Brain microvascular endothelial cell (primary cell): Measurements from ENCODE around the gene FAM184B.

ENCODE experiments used
- DNase-seq: peaks from one replicate; pipeline ENCODE4 v3.0.0-alpha.2; 2020
- H3K27ac ChIP-seq: fragments of 250-450 bp; sonication (Bioruptor Pico); 2 replicates; pipeline ENCODE4 v1.5.1; 2020; ENCODE audit warnings: mild to moderate bottlenecking, moderate library complexity
- H3K27me3 ChIP-seq: fragments of 250-450 bp; sonication (Bioruptor Pico); replicated peaks from 2 replicates; pipeline ENCODE4 v1.5.1; 2020; ENCODE audit warnings: mild to moderate bottlenecking
- H3K36me3 ChIP-seq: fragments of 250-450 bp; sonication (Bioruptor Pico); replicated peaks from 2 replicates; pipeline ENCODE4 v1.5.1; 2020; ENCODE audit warnings: mild to moderate bottlenecking
- H3K4me3 ChIP-seq: 2 replicates; pipeline ENCODE4 v1.5.1; 2011; ENCODE audit warnings: low read depth, mild to moderate bottlenecking, control low read depth, low read length, moderate library complexity
- CTCF ChIP-seq: IDR thresholded peaks from 2 replicates; pipeline ENCODE4 v1.5.1; 2011; ENCODE audit warnings: low read depth, mild to moderate bottlenecking, moderate library complexity, low read length, control low read depth, inconsistent platforms; ENCODE audit errors: missing control alignments
- in situ Hi-C: cut with HindIII; loops from 2 replicates; pipeline ENCODE4 v1.10.0; 2017; ENCODE audit warnings: low sequenced_read_pairs, low pct_ligation_motif_present

The FAM184B gene

DNA sequence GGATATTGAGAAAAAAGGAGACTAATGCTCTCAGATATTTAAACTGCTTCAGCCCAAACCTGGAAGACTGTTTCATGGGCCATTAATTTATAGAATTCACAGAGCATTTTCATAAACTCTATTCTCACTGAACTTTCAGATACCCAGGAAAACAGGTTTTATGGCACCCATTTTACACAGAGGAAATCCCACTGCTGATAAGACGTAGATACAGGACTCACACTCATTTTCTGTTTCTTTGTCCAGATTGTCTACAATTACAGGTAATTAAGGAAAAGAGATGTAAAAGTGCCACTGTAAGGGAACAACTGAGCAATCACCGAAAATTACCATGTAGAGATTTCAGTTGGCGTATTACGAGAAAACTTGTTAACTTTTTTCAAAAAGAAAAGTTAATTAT, 83.3 kb downstream of the FAM184B start:
- in situ Hi-C loops, result no loop called here
- H3K27me3 ChIP-seq, result no peaks in the 10 kb centered on the region
- H3K36me3 ChIP-seq, result no peaks in the 10 kb centered on the region
- H3K4me3 ChIP-seq, result no peak overlapping the region
- no peak for DNase-seq
- no peak for TF ChIP-seq CTCF
- no peak overlapping the region for H3K27ac ChIP-seq

DNA sequence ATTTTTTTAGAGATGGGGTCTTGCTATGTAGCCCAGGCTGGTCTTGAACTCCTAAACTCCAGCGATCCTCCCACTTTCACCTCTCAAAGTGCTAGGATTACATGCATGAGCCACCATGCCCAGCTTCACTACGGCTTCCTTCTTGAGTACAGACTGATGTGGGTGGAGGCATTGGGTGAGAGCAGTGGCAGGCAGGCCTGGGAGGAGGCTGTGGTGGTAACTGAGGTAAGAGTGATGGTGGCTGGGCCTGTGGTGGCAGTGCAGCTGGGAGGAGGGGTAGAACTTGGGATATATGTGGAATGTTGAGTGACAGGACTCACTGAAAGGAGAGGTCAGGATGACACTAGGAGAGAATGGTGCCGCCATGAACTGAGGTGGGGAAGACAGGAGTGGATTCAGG, 86.1 kb downstream of the FAM184B start:
- in situ Hi-C loops, result no loop called here
- DNase-seq, result no peak
- Histone ChIP-seq H3K4me3 (no peak overlapping the region), H3K36me3 (no peaks in the 10 kb centered on the region), H3K27me3 (no peaks in the 10 kb centered on the region), H3K27ac (no peak overlapping the region)
- no peak for TF ChIP-seq CTCF

- TF ChIP-seq CTCF, result no peak
- Histone ChIP-seq H3K36me3 (no peaks in the 10 kb centered on the region), H3K27me3 (no peaks in the 10 kb centered on the region), H3K27ac (no peak overlapping the region), H3K4me3 (no peak overlapping the region)
- no peak for DNase-seq
- in situ Hi-C loops, result no loop called here
Measured at GRCh38 chr4:17694552-17694951, 86.9 kb downstream of the FAM184B start.

DNA sequence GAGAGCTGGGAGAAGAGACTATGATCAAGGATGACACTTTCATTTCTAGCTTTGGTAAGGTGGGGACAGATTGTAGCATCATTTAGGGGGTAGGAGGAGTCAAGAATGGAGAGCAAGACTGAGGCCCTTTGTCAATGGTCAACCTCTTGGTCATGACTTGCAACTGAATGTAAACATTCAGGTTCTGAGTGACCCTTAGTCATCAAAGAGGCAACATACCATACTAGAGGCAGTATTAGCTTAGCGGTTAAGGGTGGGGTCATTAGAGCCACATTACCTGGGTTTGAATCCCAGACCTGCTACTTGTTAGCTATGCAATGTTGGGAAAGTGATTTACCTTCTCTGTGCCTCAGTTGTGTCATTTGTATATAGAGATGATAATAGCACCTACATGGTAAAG, 90.5 kb downstream of the FAM184B start:
- in situ Hi-C loops, result no loop called here
- TF ChIP-seq CTCF, result no peak
- Histone ChIP-seq H3K36me3 (no peaks in the 10 kb centered on the region), H3K27ac (no peak overlapping the region), H3K4me3 (no peak overlapping the region), H3K27me3 (no peaks in the 10 kb centered on the region)
- DNase-seq, result no peak

- in situ Hi-C loops, result no loop called here
- H3K36me3 ChIP-seq, result no peaks in the 10 kb centered on the region
- DNase-seq, result no peak
- H3K27ac ChIP-seq, result no peak overlapping the region
- TF ChIP-seq CTCF, result no peak
- H3K4me3 ChIP-seq, result no peak overlapping the region
- H3K27me3 ChIP-seq, result no peaks in the 10 kb centered on the region
Measured at GRCh38 chr4:17690135-17690534, 91.3 kb downstream of the FAM184B start.

DNA sequence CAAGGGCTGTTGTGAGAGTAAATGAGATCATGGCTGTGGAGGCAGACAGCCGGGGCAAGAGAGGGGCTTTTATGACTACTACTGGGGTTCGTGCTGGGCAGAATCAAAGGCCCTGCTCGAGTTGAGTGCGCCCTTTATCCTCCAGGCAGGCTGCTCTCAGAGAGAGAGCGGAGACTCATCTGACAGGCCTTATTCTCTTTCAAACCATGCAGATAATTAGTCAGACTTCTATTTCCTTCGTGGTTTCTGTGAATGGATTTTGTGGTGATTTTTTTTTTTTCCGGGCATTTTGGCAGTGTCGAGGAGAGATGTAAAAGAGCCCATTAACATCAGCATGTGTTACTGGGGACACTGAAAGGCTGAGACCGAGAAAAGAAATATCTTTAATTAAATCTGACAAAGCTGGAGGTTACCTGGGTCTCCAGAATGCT, 93.4 kb downstream of the FAM184B start:
- Histone ChIP-seq H3K27me3 (no peaks in the 10 kb centered on the region), H3K36me3 (no peaks in the 10 kb centered on the region), H3K4me3 (no peak overlapping the region), H3K27ac (no peak overlapping the region)
- no peak for TF ChIP-seq CTCF
- in situ Hi-C loops, result no loop called here
- no peak for DNase-seq
